ENCODE data around the gene AGPAT2. TPM values are rescaled to one million over a fixed set of nuclear protein-coding genes. Genes with fewer than 3 reads are reported as not detected.

The AGPAT2 gene
- total RNA-seq, 4 donors from 2014 or later: 28.8 to 43.6 (median 38.4) TPM

DNA sequence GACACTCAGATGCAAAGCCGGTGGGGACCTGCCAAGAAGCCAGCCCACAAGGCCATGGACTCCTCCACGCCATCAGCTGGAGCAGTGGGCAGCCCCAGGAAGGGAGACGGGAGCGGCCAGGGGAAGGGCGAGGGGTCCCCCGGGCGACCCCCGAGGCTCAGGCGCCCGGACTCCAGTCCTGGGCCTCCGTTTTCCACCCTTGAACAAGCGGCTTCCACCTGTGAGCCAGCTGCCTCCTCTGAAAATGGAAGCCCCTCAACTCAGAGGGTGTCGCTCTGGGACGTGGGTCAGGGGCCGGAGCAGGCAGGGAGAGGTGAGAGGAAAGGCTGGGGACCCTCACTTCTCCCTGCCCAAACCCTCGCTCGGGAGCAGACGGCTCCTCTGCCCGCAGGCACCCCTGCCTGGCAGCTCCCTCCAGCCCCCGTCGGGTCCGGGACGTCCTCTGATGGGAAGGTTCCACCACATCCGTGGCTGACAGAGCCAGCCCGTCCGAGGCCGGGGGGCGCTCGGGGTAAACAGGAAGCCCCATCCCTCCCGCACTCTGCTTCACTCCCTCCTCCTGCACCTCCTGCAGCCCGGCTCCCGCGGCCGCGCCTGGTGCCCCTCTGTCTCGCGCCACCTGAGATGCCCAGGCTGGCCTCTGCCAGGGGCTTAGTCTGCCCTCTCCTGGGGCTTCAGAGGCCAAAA lies 28.3 kb downstream of the AGPAT2 start:
- Histone ChIP-seq H3K36me3 (no peaks in the 10 kb centered on the region), H3K4me3 (peak overlapping the region in 1 of 2 donors; percentile 57), H3K9me3 (no peaks in the 10 kb centered on the region), H3K27me3 (peaks cover 92% of the 10 kb centered on the region), H3K27ac (peak overlapping the region in 3 of 4 donors; percentile 65 to 72 (median 70)), H3K4me1 (peaks cover 0 to 25% (median 0%) of the 10 kb centered on the region in 3 donors)
- 7 to 40% methylated on average over 3 to 4 of the region's 37 CpGs for WGBS, 2 donors (ENCODE audit: low coverage in 1 of 2)
- ATAC-seq: no peak
- TF ChIP-seq EP300 (IDR thresholded peaks at IDR 0.05): no peak

DNA sequence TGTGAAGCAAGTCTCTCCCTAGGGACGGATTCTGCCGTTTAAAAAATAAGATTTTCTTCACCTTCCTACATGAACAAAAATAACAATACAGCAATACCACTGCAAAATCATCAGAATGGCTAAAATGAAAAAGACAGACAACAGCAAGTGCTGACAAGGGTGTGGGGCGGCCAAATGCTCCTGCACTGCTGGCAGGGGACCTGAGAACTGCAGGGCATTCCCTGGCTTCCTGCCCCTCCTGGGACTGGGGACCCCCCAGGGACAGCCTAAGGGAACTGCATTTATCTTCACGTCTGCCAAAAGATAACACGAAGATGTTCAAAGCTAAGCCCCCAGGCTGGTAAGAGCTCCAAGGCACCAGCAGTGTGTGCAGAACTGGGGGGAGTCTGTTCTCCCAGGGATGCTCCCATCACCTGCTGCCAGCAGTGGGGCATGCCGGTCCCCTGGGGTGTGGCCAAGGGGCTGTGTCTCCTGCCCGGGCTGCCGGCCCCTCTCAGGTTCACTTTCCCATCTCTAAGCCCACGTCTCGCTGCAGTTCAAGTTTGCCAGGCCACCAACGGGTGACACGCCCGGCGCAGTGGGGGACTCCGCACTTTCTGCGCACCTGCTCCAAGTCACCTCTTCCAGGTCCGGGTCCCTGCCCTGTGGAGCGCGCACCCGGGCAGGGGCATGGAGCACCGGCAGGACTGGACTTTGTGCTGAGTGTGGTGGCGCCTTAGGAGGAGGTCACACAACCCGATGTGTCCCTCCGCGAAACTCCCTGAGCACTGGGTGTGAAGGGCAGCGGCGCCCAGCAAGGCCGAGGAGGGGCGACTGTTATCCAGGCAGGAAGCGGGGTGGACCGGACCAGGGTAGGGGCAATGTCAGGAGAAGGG lies 29.0 kb downstream of the AGPAT2 start:
- Histone ChIP-seq H3K36me3 (no peaks in the 10 kb centered on the region), H3K27ac (peak overlapping the region in 3 of 4 donors; percentile 65 to 72 (median 70)), H3K4me1 (peaks cover 0 to 25% (median 0%) of the 10 kb centered on the region in 3 donors), H3K4me3 (peak overlapping the region in 1 of 2 donors; percentile 57), H3K9me3 (no peaks in the 10 kb centered on the region), H3K27me3 (peaks cover 85% of the 10 kb centered on the region)
- WGBS, 2 donors (ENCODE audit: low coverage in 1 of 2): 30 to 100% methylated on average over 1 to 4 of the region's 31 CpGs
- no peak for ATAC-seq
- TF ChIP-seq, protein P1, sequence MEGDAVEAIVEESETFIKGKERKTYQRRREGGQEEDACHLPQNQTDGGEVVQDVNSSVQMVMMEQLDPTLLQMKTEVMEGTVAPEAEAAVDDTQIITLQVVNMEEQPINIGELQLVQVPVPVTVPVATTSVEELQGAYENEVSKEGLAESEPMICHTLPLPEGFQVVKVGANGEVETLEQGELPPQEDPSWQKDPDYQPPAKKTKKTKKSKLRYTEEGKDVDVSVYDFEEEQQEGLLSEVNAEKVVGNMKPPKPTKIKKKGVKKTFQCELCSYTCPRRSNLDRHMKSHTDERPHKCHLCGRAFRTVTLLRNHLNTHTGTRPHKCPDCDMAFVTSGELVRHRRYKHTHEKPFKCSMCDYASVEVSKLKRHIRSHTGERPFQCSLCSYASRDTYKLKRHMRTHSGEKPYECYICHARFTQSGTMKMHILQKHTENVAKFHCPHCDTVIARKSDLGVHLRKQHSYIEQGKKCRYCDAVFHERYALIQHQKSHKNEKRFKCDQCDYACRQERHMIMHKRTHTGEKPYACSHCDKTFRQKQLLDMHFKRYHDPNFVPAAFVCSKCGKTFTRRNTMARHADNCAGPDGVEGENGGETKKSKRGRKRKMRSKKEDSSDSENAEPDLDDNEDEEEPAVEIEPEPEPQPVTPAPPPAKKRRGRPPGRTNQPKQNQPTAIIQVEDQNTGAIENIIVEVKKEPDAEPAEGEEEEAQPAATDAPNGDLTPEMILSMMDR (IDR thresholded peaks at IDR 0.05): no peak
- TF ChIP-seq EP300 (IDR thresholded peaks at IDR 0.05) (no peak), POLR2AphosphoS5 (IDR thresholded peaks at IDR 0.05) (no peak), POLR2A (IDR thresholded peaks at IDR 0.05) (no peak)

DNA sequence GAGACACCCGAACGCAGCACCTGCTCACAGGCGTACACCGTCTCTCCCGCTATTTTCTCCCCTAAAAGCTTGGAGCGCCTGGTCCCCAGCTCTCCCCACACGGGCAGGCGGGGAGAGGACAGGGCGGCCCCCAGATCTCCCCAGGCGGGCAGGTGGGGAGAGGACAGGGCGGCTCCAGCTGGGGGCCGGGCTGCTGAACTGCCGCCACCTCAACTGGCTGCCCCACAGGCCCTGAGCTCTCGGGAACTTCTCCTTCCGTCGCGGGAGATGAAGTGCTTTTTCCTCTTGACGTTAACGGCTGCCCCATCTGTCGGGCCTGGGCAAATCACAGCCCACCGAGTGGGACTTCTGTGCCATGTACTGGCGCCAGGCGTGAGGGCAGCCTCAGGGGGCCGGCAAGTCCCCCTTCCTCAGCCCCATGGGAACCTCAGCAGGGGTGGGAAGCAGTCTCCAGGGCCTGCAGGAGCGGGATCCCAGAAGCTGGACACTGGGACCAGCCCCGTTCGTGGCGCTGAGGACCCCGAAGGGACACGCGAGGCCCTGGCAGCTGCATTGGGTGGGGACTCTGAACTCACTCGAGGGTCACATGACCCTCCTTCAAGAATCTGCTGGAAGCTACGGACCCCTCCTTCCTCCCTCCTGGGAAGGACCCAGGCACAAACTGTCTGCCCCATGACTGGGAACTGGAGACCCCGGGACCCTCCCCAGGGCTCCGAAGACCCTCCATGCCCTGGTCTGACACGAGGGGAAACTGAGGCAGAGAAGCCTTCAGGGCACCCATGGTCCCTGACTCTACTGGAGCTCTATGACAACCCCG lies 30.3 kb downstream of the AGPAT2 start:
- H3K27me3 ChIP-seq: peaks cover 72% of the 10 kb centered on the region
- WGBS, 2 donors (ENCODE audit: low coverage in 1 of 2): 90% methylated on average over 3 of the region's 37 CpGs; no CpG with 5 or more reads in 1 of the 2 donors
- TF ChIP-seq EP300 (IDR thresholded peaks at IDR 0.05) (no peak), POLR2AphosphoS5 (IDR thresholded peaks at IDR 0.05) (no peak), POLR2A (IDR thresholded peaks at IDR 0.05) (no peak)
- TF ChIP-seq, protein P1 (IDR thresholded peaks at IDR 0.05): no peak
- H3K4me3 ChIP-seq: peak overlapping the region in 1 of 2 donors; percentile 32
- peaks cover 0 to 25% (median 0%) of the 10 kb centered on the region in 3 donors for H3K4me1 ChIP-seq
- H3K36me3 ChIP-seq: no peaks in the 10 kb centered on the region
- H3K9me3 ChIP-seq: no peaks in the 10 kb centered on the region
- H3K27ac ChIP-seq: peak overlapping the region in 3 of 4 donors; percentile 65 to 72 (median 70)
- no peak for ATAC-seq

DNA sequence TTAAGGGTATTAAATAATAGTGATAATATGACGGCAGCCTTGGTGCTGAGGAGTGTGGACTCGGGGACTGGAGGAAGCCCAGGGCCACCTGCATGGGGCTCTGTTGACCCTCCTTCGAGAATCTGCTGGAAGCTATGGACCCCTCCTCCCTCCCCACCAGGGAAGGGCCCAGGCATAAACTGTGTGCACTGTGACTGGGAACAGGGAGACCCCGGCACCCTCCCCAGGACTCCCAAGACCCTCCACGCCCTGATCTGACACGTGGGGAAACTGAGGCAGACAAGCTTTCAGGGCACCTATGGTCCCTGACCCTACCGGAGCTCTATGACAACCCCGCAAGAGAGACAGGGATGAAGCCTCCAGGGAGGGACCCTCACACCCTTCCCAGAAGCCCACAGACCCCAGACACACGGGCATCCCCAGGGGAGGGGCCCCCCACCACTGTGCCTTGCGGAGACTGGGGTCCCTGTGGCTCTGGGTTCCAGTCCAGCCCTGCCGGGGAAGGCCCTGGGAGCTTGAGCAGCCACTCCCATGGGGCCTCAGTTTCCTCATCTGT lies 31.0 kb downstream of the AGPAT2 start:
- Histone ChIP-seq H3K4me1 (peaks cover 0 to 25% (median 0%) of the 10 kb centered on the region in 3 donors), H3K27ac (peak overlapping the region in 3 of 4 donors; percentile 65 to 72 (median 70)), H3K9me3 (no peaks in the 10 kb centered on the region), H3K36me3 (no peaks in the 10 kb centered on the region), H3K4me3 (peak overlapping the region in 1 of 2 donors; percentile 32), H3K27me3 (peaks cover 65% of the 10 kb centered on the region)
- TF ChIP-seq POLR2A (IDR thresholded peaks at IDR 0.05) (no peak), POLR2AphosphoS5 (IDR thresholded peaks at IDR 0.05) (no peak), EP300 (IDR thresholded peaks at IDR 0.05) (no peak)
- TF ChIP-seq, protein P1 (IDR thresholded peaks at IDR 0.05): no peak
- 69% methylated on average over 3 of the region's 11 CpGs; no CpG with 5 or more reads in 1 of the 2 donors for WGBS, 2 donors (ENCODE audit: low coverage in 1 of 2)
- ATAC-seq: no peak

All from gastroesophageal sphincter (tissue), 4 donors.